GM12892 (cell line): Measurements from ENCODE around the gene KDM6A. TPM values are rescaled to one million over a fixed set of nuclear protein-coding genes. Genes with fewer than 3 reads are reported as not detected.
A peak's percentile ranks its signal among the peaks of the same experiment; 100 is the strongest.
"Not testable (repeated sequence)": the region's sequence is repeated elsewhere in the genome, so short reads cannot be mapped to it uniquely, and the experiment has no call there.

ENCODE experiments used
- DNase-seq: peaks from one replicate; pipeline ENCODE4 v3.0.0; 2011; ENCODE audit not compliant: insufficient read length
- FAIRE-seq: peaks from 2 replicates; lab custom pipeline; 2011; peaks lifted over from hg19 to GRCh38; lab: Jason Lieb, UNC
- POLR2A ChIP-seq: IDR thresholded peaks from 2 replicates; pipeline ENCODE4 v1.6.1; 2011; ENCODE audit warnings: low read depth, low read length, control low read depth
- POLR2AphosphoS5 ChIP-seq: IDR thresholded peaks from 2 replicates; pipeline ENCODE4 v1.6.1; 2011; ENCODE audit warnings: low read depth, low read length, control low read depth
- TAF1 ChIP-seq: IDR thresholded peaks from 2 replicates; pipeline ENCODE4 v1.6.1; 2011; ENCODE audit warnings: low read depth, mild to moderate bottlenecking, control low read depth, low read length, borderline replicate concordance
- polyA plus RNA-seq: library from polyadenylated mRNA; unstranded; fragments of >200 nt; gene quantifications from one replicate; pipeline ENCODE4 v1.2.1, GENCODE V29; 2012; ENCODE audit warnings: missing spikeins, inconsistent platforms; ENCODE audit not compliant: missing spikeins

The KDM6A gene
- 20.0 TPM for polyA plus RNA-seq

DNA sequence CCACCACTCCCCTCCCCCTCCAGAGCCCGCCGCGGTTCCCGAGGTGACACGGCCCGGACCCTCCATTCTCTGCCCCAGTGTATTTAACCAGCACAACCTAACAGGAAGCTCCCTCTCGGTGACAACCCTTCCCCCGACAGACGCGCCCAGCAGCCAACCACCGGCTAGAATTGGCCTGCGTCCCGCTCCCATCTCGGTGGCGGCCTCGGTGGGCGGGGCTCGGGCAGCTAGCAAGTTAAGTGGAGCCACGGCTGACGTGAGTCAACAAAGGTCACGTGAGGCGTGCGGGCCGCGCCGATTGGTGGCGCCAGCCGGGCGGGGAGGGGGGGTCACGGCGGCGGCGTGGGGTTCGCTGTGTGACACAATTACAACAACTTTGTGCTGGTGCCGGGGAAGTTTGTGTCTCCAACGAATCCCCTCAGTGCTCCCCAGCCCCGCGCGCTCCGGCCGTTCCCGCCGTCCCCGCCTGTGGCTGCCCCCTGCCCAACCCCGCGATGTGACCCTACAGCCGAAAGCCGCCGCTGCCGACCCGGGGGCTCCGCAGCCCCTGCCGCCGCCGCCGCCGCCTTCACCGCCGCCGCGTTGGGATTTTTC is at the start of gene KDM6A:
Gene KDM6A, plus strand, starts transcription at position 368 of the 594 bp plus-strand sequence. CDS start 364 bp downstream, outside the sequence.
- FAIRE-seq (peak; percentile 100), DNase-seq (peak; percentile 93)
- TF ChIP-seq POLR2A = 0 out of 2 replicates have a peak, but pooled peaks have one; percentile 37
- TF ChIP-seq POLR2AphosphoS5 = no peak
- TF ChIP-seq TAF1 = 0 out of 2 replicates have a peak, but pooled peaks have one; percentile 12

- not testable (repeated sequence) for FAIRE-seq
These were observed 49.8 kb upstream of the KDM6A start for GRCh38 chrX:44823193-44823592.

GRCh38 chrX:44828008-44828605 is 44.9 kb upstream of the KDM6A start:
- TF ChIP-seq POLR2A = no peak
- no peak for TF ChIP-seq POLR2AphosphoS5
- TF ChIP-seq TAF1 = no peak
- DNase-seq (no peak), FAIRE-seq (no peak)

More at GRCh38 chrX:44823193-44823592, 49.8 kb upstream of the KDM6A start:
- not testable (repeated sequence) for DNase-seq

DNA sequence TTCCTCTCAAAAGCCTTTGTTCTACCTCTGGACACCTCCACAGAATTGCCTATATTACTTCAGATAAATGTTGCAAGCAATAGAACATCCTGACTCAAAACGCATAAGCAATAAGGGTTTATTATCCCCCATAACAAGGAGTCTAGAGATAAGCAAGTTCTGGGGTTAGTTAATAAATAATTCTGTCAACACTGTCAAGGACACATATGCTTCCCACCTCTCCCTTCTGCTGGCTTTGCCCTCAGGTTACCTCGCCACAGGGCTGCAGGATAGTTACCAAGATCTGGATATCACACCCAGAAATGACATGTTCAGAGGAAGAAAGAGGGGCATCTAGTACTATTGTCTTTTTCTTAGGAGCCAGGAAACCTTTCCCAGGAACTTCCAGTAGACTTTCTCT is 43.2 kb upstream of the KDM6A start:
- FAIRE-seq (no peak), DNase-seq (no peak)
- no peak for TF ChIP-seq POLR2AphosphoS5
- no peak for TF ChIP-seq TAF1
- no peak for TF ChIP-seq POLR2A

DNA sequence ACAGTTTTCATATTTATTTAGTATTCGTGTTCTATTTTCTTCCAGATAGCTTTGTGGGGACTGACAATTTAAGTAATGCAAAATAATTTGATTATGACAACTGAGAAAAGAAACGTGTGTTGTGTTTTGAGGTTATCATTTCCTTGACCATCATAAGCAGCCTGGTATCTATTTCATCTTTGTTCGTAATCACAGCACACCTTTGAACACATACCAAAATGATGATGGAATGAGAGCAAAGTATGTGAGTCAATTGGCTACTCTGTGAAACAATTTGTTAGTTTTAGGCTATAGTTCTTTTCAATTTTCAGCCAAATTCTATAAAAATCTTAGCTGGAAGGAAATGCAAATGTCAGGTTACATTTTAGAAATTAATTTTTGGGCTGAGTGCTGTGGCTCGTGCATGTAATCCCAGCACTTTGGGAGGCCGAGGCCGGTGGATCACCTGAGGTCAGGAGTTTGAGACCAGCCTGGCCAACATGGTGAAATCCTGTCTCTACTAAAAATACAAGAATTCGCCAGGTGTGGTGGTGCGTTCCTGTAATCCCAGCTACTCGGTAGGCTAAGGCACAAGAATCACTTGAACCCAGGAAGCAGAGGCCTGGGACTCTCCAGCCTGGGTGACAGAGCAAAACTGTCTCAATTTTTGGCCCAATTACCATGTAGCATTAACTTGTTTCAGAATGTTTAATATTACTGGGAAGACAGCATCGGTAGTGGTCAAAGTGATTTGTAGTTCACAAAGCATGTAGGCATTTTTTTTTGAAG is 30.3 kb upstream of the KDM6A start:
- DNase-seq = no peak
- FAIRE-seq = no peak
- TF ChIP-seq POLR2AphosphoS5 (no peak), POLR2A (no peak), TAF1 (no peak)

GRCh38 chrX:44843318-44843702 is 29.7 kb upstream of the KDM6A start:
- no peak for TF ChIP-seq POLR2A
- TF ChIP-seq TAF1 = no peak
- TF ChIP-seq POLR2AphosphoS5 = no peak
- DNase-seq (no peak), FAIRE-seq (no peak)

DNA sequence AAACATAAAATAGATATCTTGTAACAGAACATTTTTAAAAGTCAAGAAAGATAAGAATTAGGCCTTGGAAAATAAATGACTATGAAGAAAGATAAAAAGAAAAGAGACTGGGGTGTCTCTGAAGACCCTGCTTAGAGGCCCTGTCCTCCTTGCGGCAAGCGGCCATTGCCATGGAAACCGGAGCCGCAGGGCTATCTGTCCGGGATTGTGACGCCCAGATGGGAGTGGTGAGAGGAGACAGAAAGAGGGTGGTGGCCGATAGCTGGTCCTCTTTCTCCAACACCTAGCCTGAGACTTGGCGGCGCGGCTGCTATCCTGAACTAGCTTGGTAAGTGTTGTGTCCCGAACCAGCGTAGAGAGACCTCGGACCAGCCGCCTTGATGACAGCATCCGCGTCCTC is 29.2 kb upstream of the KDM6A start, which contains the start of gene DUSP21:
Gene DUSP21, plus strand, starts transcription at position 269 of the 400 bp plus-strand sequence. Its CDS starts 112 bp downstream, at position 381.
- TF ChIP-seq POLR2AphosphoS5 = no peak
- no peak for TF ChIP-seq POLR2A
- no peak for TF ChIP-seq TAF1
- FAIRE-seq (no peak), DNase-seq (no peak)

DNA sequence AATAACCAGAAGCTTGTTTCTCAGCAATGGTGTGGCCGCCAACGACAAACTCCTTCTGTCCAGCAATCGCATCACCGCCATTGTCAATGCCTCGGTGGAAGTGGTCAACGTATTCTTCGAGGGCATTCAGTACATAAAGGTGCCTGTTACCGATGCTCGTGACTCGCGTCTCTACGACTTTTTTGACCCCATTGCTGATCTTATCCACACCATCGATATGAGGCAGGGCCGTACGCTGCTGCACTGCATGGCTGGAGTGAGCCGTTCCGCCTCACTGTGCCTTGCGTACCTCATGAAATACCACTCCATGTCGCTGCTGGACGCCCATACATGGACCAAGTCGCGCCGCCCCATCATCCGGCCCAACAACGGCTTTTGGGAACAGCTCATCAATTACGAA is 28.8 kb upstream of the KDM6A start:
- TF ChIP-seq POLR2AphosphoS5 = no peak
- FAIRE-seq (no peak), DNase-seq (no peak)

GRCh38 chrX:44850891-44851290 is 22.1 kb upstream of the KDM6A start:
- not testable (repeated sequence) for DNase-seq, FAIRE-seq

GRCh38 chrX:44871114-44871645 is 1.8 kb upstream of the KDM6A start:
- FAIRE-seq (peak; percentile 78), DNase-seq (no peak)
- TF ChIP-seq POLR2AphosphoS5 = no peak
- no peak for TF ChIP-seq TAF1
- no peak for TF ChIP-seq POLR2A

- DNase-seq = peak; percentile 43
- no peak for FAIRE-seq
- TF ChIP-seq TAF1 = no peak
- TF ChIP-seq POLR2AphosphoS5 = no peak
- no peak; the same call in 1 of the 2 replicates for TF ChIP-seq POLR2A
These were observed 812 bp upstream of the KDM6A start for GRCh38 chrX:44871931-44872820.
